HG03066 (cell line): ENCODE measurements around the gene MACC1.
A peak's percentile ranks its signal among the peaks of the same experiment; 100 is the strongest.

Experiments used
- ATAC-seq: cut with Tn5 transposase; IDR thresholded peaks from one replicate; pipeline ENCODE4 v1.9.1; 2021; ENCODE audit warnings: low read depth; ENCODE audit not compliant: unreplicated experiment

MACC1 gene

DNA sequence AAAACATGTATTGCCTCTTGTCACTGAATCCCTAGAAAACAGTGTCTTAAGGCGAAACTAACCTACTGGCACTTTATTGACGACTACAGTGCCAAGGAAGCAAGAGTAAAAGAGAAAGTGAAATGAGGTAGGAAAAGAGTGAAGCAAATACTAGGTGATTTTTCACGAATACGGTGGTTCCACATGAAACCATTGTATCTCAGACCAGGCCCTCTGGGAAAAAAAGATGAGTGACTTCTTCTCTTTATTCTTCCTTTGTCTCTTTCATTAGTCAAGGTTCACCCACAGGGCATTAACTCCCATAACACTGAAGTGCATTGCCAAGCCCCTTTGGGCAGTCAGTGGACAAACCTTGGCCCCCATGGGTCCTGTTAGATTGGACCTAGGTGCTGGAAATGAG is 16.2 kb upstream of the MACC1 start:
- ATAC-seq = peak; percentile 44

DNA sequence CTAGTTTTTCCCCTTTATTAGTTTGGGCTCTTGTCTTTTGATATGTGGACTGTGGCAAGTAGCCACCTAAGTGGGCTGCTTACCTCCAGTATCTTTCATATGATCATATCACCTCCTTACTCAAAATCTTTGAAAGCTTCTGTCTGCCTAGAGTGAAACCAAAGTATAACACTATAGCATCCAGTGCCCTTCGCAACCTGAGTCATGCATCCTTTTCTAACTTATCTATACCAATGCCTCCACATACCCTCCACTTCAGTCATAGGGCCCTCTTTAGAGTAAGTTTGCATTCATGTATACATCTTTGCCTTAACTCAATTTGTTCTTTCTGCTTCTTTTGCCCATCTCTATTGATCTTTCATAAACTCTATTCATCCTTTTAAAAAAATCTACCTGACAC is 15.7 kb upstream of the MACC1 start:
- ATAC-seq = no peak

DNA sequence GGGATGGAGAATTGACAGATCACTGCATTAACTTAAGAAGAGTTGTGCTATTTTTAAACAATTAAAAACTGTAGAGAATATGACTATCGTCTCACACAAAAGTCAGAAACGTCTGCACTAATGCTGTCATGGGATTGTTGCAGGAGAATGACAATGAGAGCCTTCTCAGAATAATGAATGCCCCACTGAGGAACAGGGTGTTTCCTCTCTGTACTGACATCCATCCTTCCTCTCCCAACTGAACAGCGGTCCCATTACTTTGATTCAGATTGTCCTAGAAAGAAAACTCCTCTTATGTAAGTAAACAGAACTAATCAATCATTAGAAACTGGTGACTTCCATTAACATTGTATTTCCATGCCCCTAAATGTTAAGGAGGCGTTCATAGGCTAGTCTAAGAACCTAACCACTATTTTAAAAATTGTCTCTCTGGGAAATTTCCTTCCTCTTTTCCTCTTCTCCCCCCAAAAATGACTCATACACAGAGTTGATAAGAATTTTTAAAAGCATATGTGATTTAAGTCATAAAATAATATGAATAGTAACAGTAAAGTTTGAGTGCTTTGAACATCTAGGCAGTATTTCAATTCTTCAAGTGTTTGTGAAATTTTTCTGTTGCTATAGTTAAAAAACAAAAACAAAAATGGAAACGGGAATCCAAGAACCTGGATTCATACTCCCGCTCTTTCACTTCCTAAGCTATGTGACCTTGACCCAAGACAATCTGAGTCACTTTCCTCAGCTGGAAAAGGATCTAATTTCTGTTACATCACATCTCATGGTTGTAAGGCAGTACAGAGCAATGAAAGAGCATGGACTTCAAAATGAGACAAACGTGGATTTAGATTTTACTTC is 12.7 kb upstream of the MACC1 start:
- ATAC-seq = no peak

- ATAC-seq = no peak
Measured at GRCh38 chr7:20229081-20229480, 11.9 kb upstream of the MACC1 start.

DNA sequence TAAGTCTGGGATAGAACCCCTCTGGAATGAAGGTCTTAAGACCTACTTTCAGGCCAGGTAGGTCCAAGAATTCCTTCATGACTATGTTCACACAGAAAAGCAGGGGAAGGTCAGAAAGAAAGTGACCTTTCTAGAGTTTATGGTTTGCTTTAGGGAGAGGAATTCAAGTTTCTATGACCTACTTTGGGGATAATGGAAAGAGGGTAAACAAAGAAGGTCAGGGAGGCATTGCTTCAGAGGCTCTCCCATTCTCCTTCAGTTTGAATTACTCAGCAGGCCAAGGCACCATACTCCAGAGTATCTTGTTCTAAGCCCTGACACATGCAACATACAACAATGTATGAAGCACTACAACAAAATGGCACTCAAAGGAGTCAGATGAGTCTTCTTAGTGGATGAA is 11.5 kb upstream of the MACC1 start:
- ATAC-seq = no peak

- no peak for ATAC-seq
Measured at GRCh38 chr7:20227291-20227795, 10.2 kb upstream of the MACC1 start.

DNA sequence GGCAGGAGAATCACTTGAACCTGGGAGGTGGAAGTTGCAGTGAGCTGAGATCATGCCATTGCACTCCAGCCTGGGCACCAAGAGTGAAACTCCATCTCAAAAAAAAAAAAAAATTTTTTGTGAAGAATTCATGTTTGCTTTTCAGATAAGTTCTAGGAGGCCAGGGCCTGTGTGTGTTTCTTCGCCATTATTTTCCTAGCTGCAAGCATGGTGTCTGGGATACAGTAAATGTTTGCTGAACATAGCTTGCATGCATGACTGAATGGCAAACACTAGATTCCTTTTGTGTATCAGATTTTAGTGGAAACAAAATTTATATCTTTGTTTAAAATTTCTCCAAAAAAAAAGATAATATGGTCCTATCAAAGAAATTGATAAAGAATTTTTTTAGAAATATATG is 9.7 kb upstream of the MACC1 start:
- ATAC-seq = no peak

GRCh38 chr7:20225384-20225783 is 8.2 kb upstream of the MACC1 start:
- ATAC-seq = no peak

GRCh38 chr7:20224025-20224424 is 6.8 kb upstream of the MACC1 start:
- no peak for ATAC-seq

DNA sequence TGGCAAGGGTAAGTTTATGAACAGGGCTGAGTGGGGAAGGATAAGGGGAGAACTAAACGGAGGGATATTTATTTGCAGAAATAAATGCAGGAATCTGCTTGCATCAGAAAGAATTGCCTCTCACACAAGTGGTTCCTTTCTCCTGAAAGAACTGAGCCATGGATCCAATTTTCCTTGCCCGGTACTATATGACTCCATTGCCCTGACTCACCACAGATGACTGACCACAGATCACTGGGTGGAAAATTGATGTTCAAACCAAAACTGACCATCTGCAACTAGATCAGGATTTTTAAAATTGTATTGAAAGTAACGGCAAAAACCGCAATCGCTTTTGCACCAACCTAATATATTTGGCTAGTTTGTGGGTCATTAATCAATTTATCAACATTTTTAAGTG is 6.2 kb upstream of the MACC1 start:
- ATAC-seq = no peak

GRCh38 chr7:20222219-20222828 is 5.1 kb upstream of the MACC1 start:
- no peak for ATAC-seq

- no peak for ATAC-seq
Measured at GRCh38 chr7:20220921-20221547, 3.9 kb upstream of the MACC1 start.

GRCh38 chr7:20220293-20220761 is 3.1 kb upstream of the MACC1 start:
- peak; percentile 14 for ATAC-seq

DNA sequence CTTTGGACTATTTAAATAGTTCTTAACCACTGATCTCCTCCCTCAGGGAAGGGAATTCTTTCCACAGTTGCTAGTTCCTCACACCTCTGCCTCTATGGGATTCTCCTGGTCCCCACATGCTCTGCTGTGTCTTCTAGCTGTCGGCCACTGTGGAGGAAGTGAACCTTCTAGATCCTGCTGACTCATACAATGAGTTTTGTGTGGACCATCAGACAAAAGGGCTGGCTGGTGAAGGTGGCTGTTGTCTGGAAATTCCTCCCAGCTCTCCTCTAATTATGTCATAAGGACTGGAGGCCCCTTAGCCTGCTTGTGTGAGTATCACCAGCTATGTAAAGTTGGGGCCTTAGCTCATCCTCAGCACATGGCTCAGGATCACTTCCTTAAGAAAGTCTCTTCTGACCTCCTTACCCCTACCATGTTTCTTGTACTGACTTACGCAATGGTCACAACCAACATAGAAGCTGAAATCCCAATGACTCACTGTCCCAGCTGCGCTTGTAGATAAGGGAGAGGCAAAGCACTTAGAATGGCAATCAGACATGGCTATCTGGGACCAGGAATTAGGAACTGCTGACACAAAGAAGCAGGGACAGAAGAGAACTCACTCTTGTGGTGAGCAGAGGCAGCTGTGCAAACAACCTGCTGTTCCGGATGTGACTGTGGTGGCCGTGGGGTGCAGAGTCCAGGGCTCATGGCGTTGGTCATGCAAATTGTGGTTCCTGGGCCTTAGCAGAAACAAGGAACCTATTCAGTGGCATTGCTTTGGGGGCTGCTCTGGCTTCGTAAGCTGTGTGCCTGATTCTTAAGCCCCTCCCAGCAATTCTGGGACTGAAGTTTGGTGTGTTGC is 2.5 kb upstream of the MACC1 start:
- ATAC-seq = peak; percentile 75

DNA sequence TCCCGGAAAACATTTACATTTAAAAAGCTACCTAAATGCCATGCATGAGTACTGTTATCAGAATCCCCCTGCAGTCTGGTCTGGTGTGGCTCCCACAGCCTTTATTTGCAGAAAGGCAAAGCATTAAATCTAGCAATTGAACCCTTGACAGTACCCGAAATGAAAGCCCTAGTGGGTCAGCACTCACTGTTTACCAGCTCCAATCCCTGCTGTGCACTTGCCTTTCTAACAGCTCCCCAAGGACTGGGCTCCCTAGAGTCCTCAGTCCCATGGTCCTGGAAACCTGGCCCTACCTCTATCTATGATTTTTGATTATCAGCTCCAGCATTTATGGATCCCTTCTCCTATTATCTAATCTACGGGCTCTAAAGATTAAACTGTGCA is 1.9 kb upstream of the MACC1 start:
- no peak for ATAC-seq

DNA sequence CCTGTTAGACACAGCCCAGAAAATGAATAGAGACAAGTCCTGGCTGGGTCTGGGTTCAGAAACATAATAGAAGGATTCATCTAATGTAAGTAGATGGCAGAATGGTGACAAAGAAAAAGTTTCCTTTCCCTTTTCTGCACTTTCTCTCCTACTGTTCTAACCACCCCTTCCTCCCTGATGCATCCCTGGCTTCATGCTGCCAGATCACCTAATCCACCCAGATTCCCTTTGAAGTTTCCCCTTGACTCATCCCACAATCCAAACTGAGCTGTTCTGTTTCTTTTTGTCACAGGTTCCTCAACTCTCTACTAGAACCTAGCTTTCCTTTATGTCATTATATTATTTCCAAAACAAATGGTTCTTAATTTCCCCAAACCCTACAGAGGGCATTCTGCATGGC is 1.1 kb upstream of the MACC1 start:
- ATAC-seq = no peak

GRCh38 chr7:20216406-20217036 is 663 bp downstream of the MACC1 start:
- no peak for ATAC-seq

DNA sequence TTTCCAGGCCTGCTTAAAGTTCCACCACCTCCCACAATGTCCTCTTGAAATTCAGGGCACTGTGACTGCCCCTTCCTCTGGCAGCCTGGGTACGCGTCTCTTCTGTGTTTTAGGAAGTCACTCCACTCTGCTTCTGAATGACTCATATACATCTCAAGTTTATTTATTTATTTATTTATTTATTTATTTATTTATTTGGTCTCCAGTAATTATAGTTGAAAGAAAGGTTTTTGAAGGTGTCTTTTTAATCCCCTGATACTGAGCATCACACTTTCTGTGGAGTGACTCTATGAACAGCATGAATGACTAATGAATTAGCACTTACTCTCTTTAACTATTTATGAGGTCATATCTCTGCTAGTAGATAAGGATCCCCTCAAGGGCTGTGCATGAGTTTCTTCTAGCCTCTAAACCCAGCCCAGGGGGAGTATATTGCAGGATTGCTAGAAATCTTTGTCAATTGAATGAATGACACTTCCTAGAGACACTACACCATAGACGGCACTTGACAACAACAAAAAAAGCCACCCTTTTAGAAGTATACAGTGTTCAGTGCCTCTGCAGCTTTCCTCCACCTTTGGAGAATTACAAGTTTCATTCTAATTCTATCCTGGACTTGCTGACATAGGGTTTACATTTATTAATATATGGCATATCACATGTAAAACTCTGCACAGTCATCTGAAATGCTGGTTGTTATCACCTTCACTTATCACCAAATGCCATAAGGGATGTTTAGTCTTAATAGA is 2.1 kb downstream of the MACC1 start:
- no peak for ATAC-seq

GRCh38 chr7:20214132-20214531 is 3.1 kb downstream of the MACC1 start:
- no peak for ATAC-seq
